Measurements from ENCODE around the gene PARL. TPM values are rescaled to one million over a fixed set of nuclear protein-coding genes. Genes with fewer than 3 reads are reported as not detected.

PARL gene
- total RNA-seq, 1 experiment from 2014 or later: 69.2 TPM

- no peaks in the 10 kb centered on the region for H3K9me2 ChIP-seq (replicated peaks; ENCODE audit: low read length)
- no peak overlapping the region for H2AFZ ChIP-seq (ENCODE audit: low read length)
- H3K27ac ChIP-seq (ENCODE audit: low read length): no peak overlapping the region
- no peak overlapping the region for H3K4me3 ChIP-seq (ENCODE audit: low read length)
- TF ChIP-seq CTCF (conservative IDR thresholded peaks at IDR 0.05; ENCODE audit: low read depth, low read length) (no peak), EZH2 (IDR thresholded peaks at IDR 0.05; ENCODE audit: low read length, unreplicated experiment) (no peak), EZH2phosphoT487 (IDR thresholded peaks at IDR 0.05; ENCODE audit: borderline replicate concordance, low read length) (no peak)
- H3K9me3 ChIP-seq (ENCODE audit: low read length): no peaks in the 10 kb centered on the region
- H3K27me3 ChIP-seq (ENCODE audit: low read length): no peaks in the 10 kb centered on the region
- DNase-seq: no peak
- H3K79me2 ChIP-seq (ENCODE audit: low read length): peaks cover 4% of the 10 kb centered on the region; the same call in 1 of the 2 replicates
- BruUV-seq (replicated peaks): no TSS peak
- H3K4me1 ChIP-seq (ENCODE audit: insufficient read depth, low read length): no peaks in the 10 kb centered on the region
- no peaks in the 10 kb centered on the region for H3F3A ChIP-seq (ENCODE audit: low read length, unreplicated experiment)
- POLR2A ChIA-PET (ENCODE audit: unreplicated experiment): no interaction called here
- peaks cover 22% of the 10 kb centered on the region; the same call in 1 of the 2 replicates for H3K36me3 ChIP-seq (ENCODE audit: low read depth, low read length)
- no peak overlapping the region for H3K9ac ChIP-seq (ENCODE audit: low read length)
- CTCF ChIA-PET: no interaction called here
- intact Hi-C loops (cut with micrococcal nuclease): no loop called here
- ATAC-seq: no peak
- H4K20me1 ChIP-seq (ENCODE audit: low read length): peaks cover 4% of the 10 kb centered on the region; the same call in 1 of the 2 replicates
- H3K4me2 ChIP-seq (ENCODE audit: low read length): no peak overlapping the region
These were observed 30.2 kb downstream of the PARL start for GRCh38 chr3:183854318-183855035.

- Histone ChIP-seq H4K20me1 (ENCODE audit: low read length) (no peaks in the 10 kb centered on the region), H3K9me3 (ENCODE audit: low read length) (no peaks in the 10 kb centered on the region), H3K9ac (ENCODE audit: low read length) (0 out of 2 replicates have a peak overlapping the region, but pooled peaks have one; percentile 9), H3K4me1 (ENCODE audit: insufficient read depth, low read length) (peaks cover 22% of the 10 kb centered on the region), H3K27me3 (ENCODE audit: low read length) (no peaks in the 10 kb centered on the region), H3K9me2 (replicated peaks; ENCODE audit: low read length) (no peaks in the 10 kb centered on the region), H3K4me3 (ENCODE audit: low read length) (peak overlapping the region; percentile 30; the same call in 1 of the 2 replicates), H2AFZ (ENCODE audit: low read length) (no peak overlapping the region), H3K4me2 (ENCODE audit: low read length) (peak overlapping the region; percentile 71), H3K36me3 (ENCODE audit: low read depth, low read length) (peaks cover 20% of the 10 kb centered on the region; the same call in 1 of the 2 replicates), H3K79me2 (ENCODE audit: low read length) (peaks cover 11% of the 10 kb centered on the region; the same call in 1 of the 2 replicates), H3F3A (ENCODE audit: low read length, unreplicated experiment) (peaks cover 14% of the 10 kb centered on the region), H3K27ac (ENCODE audit: low read length) (peak overlapping the region; percentile 69)
- ChIA-PET CTCF (no interaction called here), POLR2A (ENCODE audit: unreplicated experiment) (no interaction called here)
- intact Hi-C loops (cut with micrococcal nuclease): loop anchor here (2.0 kb wide), 1 partner anchor 21 kb away; the partner anchor contains the start of gene MAP6D1
- DNase-seq: peak; percentile 65
- BruUV-seq (replicated peaks): no TSS peak
- TF ChIP-seq CTCF (conservative IDR thresholded peaks at IDR 0.05; ENCODE audit: low read depth, low read length) (no peak), EZH2 (IDR thresholded peaks at IDR 0.05; ENCODE audit: low read length, unreplicated experiment) (no peak)
- ATAC-seq: peak; percentile 71
These were observed 38.9 kb downstream of the PARL start for GRCh38 chr3:183845608-183846288.
